ENCODE data around the gene ROR1. TPM values are rescaled to one million over a fixed set of nuclear protein-coding genes. Genes with fewer than 3 reads are reported as not detected.

The ROR1 gene
- total RNA-seq, 6 donors from 2014 or later = 19.7 to 39.8 (median 28.5) TPM

DNA sequence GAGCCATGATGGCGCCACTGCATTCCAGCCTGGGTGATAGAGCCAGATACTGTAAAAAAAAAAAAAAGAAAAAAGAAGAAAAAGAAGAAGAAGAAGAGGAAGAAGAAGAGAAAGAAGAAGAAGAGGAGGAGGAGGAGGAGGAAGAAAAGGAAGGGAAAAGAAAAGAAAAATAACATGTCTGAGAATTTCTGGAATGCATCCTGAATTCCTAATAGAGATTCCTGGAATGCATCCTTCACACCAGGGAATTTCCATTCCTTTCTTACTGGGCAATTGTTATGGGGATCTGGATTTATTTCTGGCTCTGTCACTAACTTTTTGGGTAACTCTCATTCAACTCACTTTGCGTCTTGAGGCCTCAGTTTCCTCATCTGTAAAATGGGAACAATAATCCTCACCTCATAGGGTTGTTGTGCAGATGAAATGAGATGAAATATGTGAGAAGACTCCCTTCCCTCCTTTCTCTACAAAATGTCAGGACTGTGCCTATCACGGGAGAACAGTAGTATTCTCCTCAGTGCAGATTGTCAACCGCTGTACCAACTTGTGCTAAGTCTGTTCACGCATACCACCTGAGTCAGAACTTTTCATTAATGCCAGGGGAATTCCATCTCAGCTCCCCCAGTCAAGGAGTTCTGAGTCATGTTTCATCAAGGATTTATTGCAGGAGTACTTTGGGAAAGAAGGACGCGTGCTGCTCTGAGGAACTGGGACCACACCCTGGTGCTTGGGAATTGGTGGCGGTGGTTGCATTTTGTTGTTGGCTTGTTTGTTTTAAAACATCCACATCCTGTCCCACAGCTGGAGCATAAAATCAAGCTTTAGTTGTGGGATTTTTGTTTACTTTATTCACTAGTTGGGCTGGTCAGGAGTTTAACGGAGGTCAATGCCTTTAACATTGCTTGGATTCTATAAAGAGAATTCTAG, 42.4 kb upstream of the ROR1 start:
- TF ChIP-seq EP300 (IDR thresholded peaks at IDR 0.05) (no peak), POLR2AphosphoS5 (IDR thresholded peaks at IDR 0.05) (no peak), POLR2A (IDR thresholded peaks at IDR 0.05) (no peak)
- TF ChIP-seq, protein P1, sequence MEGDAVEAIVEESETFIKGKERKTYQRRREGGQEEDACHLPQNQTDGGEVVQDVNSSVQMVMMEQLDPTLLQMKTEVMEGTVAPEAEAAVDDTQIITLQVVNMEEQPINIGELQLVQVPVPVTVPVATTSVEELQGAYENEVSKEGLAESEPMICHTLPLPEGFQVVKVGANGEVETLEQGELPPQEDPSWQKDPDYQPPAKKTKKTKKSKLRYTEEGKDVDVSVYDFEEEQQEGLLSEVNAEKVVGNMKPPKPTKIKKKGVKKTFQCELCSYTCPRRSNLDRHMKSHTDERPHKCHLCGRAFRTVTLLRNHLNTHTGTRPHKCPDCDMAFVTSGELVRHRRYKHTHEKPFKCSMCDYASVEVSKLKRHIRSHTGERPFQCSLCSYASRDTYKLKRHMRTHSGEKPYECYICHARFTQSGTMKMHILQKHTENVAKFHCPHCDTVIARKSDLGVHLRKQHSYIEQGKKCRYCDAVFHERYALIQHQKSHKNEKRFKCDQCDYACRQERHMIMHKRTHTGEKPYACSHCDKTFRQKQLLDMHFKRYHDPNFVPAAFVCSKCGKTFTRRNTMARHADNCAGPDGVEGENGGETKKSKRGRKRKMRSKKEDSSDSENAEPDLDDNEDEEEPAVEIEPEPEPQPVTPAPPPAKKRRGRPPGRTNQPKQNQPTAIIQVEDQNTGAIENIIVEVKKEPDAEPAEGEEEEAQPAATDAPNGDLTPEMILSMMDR (IDR thresholded peaks at IDR 0.05) = no peak
- Histone ChIP-seq H3K36me3 (no peaks in the 10 kb centered on the region), H3K27me3 (no peaks in the 10 kb centered on the region), H3K4me1 (peaks cover 0 to 6% (median 3%) of the 10 kb centered on the region in 4 donors), H3K9me3 (no peaks in the 10 kb centered on the region), H3K27ac (no peak overlapping the region), H3K4me3 (no peak overlapping the region)
- DNase-seq (no peak), ATAC-seq (ENCODE audit: low FRiP score in 2 of 2) (peak in 1 of 2 donors; percentile 85)
- 52 to 54% methylated on average over 9 of the region's 9 CpGs for WGBS, 2 donors

DNA sequence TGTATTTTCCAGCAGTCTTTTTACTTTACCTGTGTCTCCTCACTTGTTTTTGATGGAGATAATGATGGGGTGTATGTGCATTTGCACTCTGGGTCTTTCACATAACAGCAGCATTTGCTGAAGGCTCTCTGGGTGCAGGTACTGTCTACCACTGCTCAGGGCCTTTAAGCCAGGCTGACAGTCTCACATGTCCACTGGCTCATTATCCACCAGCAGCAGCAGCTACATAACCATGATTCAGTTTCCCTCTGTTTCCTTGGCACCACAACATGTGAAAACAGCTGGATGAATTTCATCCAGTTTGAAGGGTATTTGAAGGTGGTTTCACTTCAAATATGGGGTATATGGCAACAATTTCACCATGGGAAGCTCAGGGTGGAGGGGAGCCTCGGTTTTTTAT, 41.2 kb upstream of the ROR1 start:
- no peaks in the 10 kb centered on the region for H3K36me3 ChIP-seq
- DNase-seq (no peak), ATAC-seq (ENCODE audit: low FRiP score in 2 of 2) (no peak)
- H3K27me3 ChIP-seq = no peaks in the 10 kb centered on the region
- WGBS, 2 donors = 80 to 83% methylated on average over 1 of the region's 1 CpG
- TF ChIP-seq POLR2AphosphoS5 (IDR thresholded peaks at IDR 0.05) = no peak
- TF ChIP-seq, protein P1 (IDR thresholded peaks at IDR 0.05) = no peak
- TF ChIP-seq EP300 (IDR thresholded peaks at IDR 0.05) = no peak
- no peak for TF ChIP-seq POLR2A (IDR thresholded peaks at IDR 0.05)
- no peaks in the 10 kb centered on the region for H3K9me3 ChIP-seq
- H3K27ac ChIP-seq = no peak overlapping the region
- H3K4me3 ChIP-seq = no peak overlapping the region
- peaks cover 0 to 6% (median 3%) of the 10 kb centered on the region in 4 donors for H3K4me1 ChIP-seq

DNA sequence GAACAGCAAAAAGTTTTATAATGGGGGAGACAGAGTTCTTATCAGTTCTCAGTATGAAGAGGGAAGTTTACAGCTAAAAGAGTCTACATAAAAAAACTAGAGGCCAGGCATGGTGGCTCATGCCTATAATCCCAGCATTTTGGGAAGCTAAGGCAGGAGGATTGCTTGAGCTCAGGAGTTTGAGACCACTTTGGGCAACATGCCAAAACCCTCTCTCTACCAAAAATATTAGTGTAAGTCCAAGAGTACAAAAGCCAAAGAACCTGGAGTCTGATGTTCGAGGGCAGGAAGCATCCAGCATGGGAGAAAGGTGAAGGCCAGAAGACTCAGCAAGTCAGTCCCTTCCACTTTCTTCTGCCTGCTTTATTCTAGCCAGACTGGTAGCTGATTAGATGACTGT, 35.0 kb upstream of the ROR1 start:
- Histone ChIP-seq H3K27ac (no peak overlapping the region), H3K9me3 (no peaks in the 10 kb centered on the region), H3K36me3 (no peaks in the 10 kb centered on the region), H3K4me1 (no peaks in the 10 kb centered on the region), H3K4me3 (no peak overlapping the region), H3K27me3 (no peaks in the 10 kb centered on the region)
- TF ChIP-seq, protein P1 (IDR thresholded peaks at IDR 0.05) = no peak
- no peak for TF ChIP-seq EP300 (IDR thresholded peaks at IDR 0.05)
- TF ChIP-seq POLR2AphosphoS5 (IDR thresholded peaks at IDR 0.05) = no peak
- WGBS, 2 donors = 72 to 80% methylated on average over 1 of the region's 1 CpG
- ATAC-seq (ENCODE audit: low FRiP score in 2 of 2) = no peak
- DNase-seq = no peak

DNA sequence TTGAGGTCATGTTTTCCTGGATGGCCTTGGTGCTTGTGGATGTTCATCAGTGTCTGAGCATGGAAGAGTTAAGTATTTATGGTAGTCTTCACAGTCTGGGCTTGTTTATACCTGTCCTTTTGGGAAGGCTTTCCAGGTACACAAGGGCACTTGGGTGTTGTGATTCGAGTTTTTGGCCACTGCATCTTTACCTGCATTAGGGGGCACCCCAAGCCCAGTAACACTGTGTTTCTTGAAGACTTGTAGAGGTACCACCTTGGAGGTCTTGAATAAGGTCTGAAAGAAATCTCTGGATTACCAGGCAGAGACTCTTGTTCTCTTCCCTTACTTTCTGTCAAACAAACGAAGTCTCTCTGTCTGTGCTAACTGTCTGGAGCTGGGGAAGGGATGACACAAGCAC, 34.4 kb upstream of the ROR1 start:
- TF ChIP-seq POLR2AphosphoS5 (IDR thresholded peaks at IDR 0.05) (no peak), POLR2A (IDR thresholded peaks at IDR 0.05) (no peak), EP300 (IDR thresholded peaks at IDR 0.05) (no peak)
- TF ChIP-seq, protein P1 (IDR thresholded peaks at IDR 0.05) = no peak
- Histone ChIP-seq H3K4me3 (no peak overlapping the region), H3K27ac (no peak overlapping the region), H3K4me1 (no peaks in the 10 kb centered on the region), H3K36me3 (no peaks in the 10 kb centered on the region), H3K9me3 (no peaks in the 10 kb centered on the region), H3K27me3 (no peaks in the 10 kb centered on the region)
- WGBS, 2 donors = 60 to 77% methylated on average over 1 to 2 of the region's 2 CpGs
- DNase-seq (no peak), ATAC-seq (ENCODE audit: low FRiP score in 2 of 2) (no peak)
